Ovary (tissue), 3 donors: ENCODE data around the gene PPM1F.

ENCODE experiments used
- EP300 ChIP-seq: sonication (generic); formaldehyde crosslinking; IDR thresholded peaks from one replicate; pipeline ENCODE4 v1.6.1; 2017; ENCODE audit warnings: antibody characterized with exemption
- POLR2A ChIP-seq: fragments of 450-650 bp; IDR thresholded peaks from one replicate; pipeline ENCODE4 v1.6.1; 2017; ENCODE audit warnings: antibody characterized with exemption, mild to moderate bottlenecking, moderate library complexity
- TF ChIP-seq, protein P1 (sequence below), 3 donors: fragments of 450-650 bp in 2 of 3; fragments of 200-600 bp in 1 of 3; IDR thresholded peaks; one replicate each; pipeline versions ENCODE4 v1.5.1 to v1.8.0; 2016 to 2022; ENCODE audit warnings: antibody characterized with exemption in 3 of 3, mild to moderate bottlenecking in 1 of 3
- donor health status: DM: no; HTN: no; CAD: no.

DNA sequence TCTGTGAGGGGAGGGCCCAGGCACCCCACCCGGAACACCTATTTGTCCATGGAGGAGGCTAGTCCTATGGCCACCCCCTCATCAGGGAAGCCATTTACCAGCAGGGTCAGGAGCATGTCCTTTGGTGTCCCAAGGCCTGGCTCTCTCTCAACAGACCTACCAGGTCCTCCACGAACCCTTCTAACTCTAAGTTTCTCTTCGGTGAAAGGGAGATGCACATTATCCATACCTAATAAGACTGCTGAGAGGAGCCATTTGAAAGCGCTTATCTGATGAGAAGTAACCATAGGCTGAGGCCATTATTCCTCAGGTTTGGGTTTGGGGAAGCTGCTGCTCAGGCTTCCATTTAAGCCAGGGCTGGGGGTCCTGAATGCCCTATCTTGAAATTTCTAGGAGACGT is 39.1 kb upstream of the PPM1F start:
- no peak for TF ChIP-seq POLR2A
- TF ChIP-seq, protein P1, sequence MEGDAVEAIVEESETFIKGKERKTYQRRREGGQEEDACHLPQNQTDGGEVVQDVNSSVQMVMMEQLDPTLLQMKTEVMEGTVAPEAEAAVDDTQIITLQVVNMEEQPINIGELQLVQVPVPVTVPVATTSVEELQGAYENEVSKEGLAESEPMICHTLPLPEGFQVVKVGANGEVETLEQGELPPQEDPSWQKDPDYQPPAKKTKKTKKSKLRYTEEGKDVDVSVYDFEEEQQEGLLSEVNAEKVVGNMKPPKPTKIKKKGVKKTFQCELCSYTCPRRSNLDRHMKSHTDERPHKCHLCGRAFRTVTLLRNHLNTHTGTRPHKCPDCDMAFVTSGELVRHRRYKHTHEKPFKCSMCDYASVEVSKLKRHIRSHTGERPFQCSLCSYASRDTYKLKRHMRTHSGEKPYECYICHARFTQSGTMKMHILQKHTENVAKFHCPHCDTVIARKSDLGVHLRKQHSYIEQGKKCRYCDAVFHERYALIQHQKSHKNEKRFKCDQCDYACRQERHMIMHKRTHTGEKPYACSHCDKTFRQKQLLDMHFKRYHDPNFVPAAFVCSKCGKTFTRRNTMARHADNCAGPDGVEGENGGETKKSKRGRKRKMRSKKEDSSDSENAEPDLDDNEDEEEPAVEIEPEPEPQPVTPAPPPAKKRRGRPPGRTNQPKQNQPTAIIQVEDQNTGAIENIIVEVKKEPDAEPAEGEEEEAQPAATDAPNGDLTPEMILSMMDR (IDR thresholded peaks at IDR 0.05), result no peak
- no peak for TF ChIP-seq EP300
